GM19463 (cell line): ENCODE results near the gene MED26.
"Not testable (repeated sequence)": the region's sequence is repeated elsewhere in the genome, so short reads cannot be mapped to it uniquely, and the experiment has no call there.

Experiments used
- ATAC-seq: cut with Tn5 transposase; IDR thresholded peaks from one replicate; pipeline ENCODE4 v1.9.1; 2021; ENCODE audit warnings: mild to moderate bottlenecking, moderate library complexity; ENCODE audit not compliant: unreplicated experiment

The MED26 gene

GRCh38 chr19:16543734-16544133 lies 84.3 kb downstream of the MED26 start:
- ATAC-seq, result not testable (repeated sequence)

- ATAC-seq, result no peak
Measured at GRCh38 chr19:16542910-16543472, 85.0 kb downstream of the MED26 start.

GRCh38 chr19:16542045-16542909 lies 85.7 kb downstream of the MED26 start, which contains the start of gene CHERP:
Gene CHERP (minus strand): TSS chr19:16542437. CDS start chr19:16542378, 59 bp downstream.
- ATAC-seq, result peak; percentile 84

GRCh38 chr19:16541526-16542044 lies 86.4 kb downstream of the MED26 start:
- no peak for ATAC-seq

- no peak for ATAC-seq
Measured at GRCh38 chr19:16540948-16541347, 87.1 kb downstream of the MED26 start.

GRCh38 chr19:16537111-16537510 lies 90.9 kb downstream of the MED26 start:
- ATAC-seq, result no peak

- no peak for ATAC-seq
Measured at GRCh38 chr19:16536130-16536529, 91.9 kb downstream of the MED26 start.

GRCh38 chr19:16535381-16535780 lies 92.6 kb downstream of the MED26 start:
- ATAC-seq, result no peak

- no peak for ATAC-seq
Measured at GRCh38 chr19:16532440-16533234, 95.4 kb downstream of the MED26 start.

- no peak for ATAC-seq
Measured at GRCh38 chr19:16531380-16531669, 96.7 kb downstream of the MED26 start.

- no peak for ATAC-seq
Measured at GRCh38 chr19:16530540-16531379, 97.2 kb downstream of the MED26 start.

- ATAC-seq, result no peak
Measured at GRCh38 chr19:16529466-16530144, 98.4 kb downstream of the MED26 start.

- ATAC-seq, result no peak
Measured at GRCh38 chr19:16527971-16528521, 100.0 kb downstream of the MED26 start.

GRCh38 chr19:16527334-16527935 lies 100.6 kb downstream of the MED26 start:
- ATAC-seq, result no peak

GRCh38 chr19:16525751-16526481 lies 102.1 kb downstream of the MED26 start:
- ATAC-seq, result no peak

GRCh38 chr19:16524991-16525734 lies 102.8 kb downstream of the MED26 start:
- no peak for ATAC-seq
